ENCODE data around the gene MMP24. TPM values are rescaled to one million over a fixed set of nuclear protein-coding genes. Genes with fewer than 3 reads are reported as not detected.

The MMP24 gene
- total RNA-seq, 2 donors from 2014 or later, result 0.15 to 0.50 TPM

- Histone ChIP-seq H3K27ac (no peak overlapping the region), H3K4me3 (no peak overlapping the region), H3K4me1 (no peaks in the 10 kb centered on the region), H3K9ac (ENCODE audit: low read depth in 2 of 2, low read length in 2 of 2) (no peak overlapping the region), H3K9me3 (no peaks in the 10 kb centered on the region), H3K36me3 (no peaks in the 10 kb centered on the region), H3K27me3 (no peaks in the 10 kb centered on the region)
- no peak for TF ChIP-seq CTCF (IDR thresholded peaks at IDR 0.05)
- DNase-seq, result no peak
- intact Hi-C loops (cut with DNase I), result loop anchor here (5.0 kb wide), 1 partner anchor 124 kb away; the partner anchor contains the start of gene EDEM2
Observed at GRCh38 chr20:35271073-35271882, 44.8 kb downstream of the MMP24 start.

GRCh38 chr20:35271904-35272303 is 45.4 kb downstream of the MMP24 start:
- intact Hi-C loops (cut with DNase I), result loop anchor here (5.0 kb wide), 1 partner anchor 125 kb away; the partner anchor contains the start of gene EDEM2
- Histone ChIP-seq H3K4me1 (peaks cover 4% of the 10 kb centered on the region), H3K27me3 (no peaks in the 10 kb centered on the region), H3K36me3 (no peaks in the 10 kb centered on the region), H3K27ac (no peak overlapping the region), H3K4me3 (no peak overlapping the region), H3K9me3 (no peaks in the 10 kb centered on the region), H3K9ac (ENCODE audit: low read depth in 2 of 2, low read length in 2 of 2) (no peak overlapping the region)
- no peak for DNase-seq
- no peak for TF ChIP-seq CTCF (IDR thresholded peaks at IDR 0.05)

- Histone ChIP-seq H3K36me3 (peaks cover 1% of the 10 kb centered on the region), H3K9me3 (no peaks in the 10 kb centered on the region), H3K4me3 (no peak overlapping the region), H3K27me3 (no peaks in the 10 kb centered on the region), H3K9ac (ENCODE audit: low read depth in 2 of 2, low read length in 2 of 2) (no peak overlapping the region), H3K4me1 (peaks cover 5% of the 10 kb centered on the region), H3K27ac (no peak overlapping the region)
- intact Hi-C loops (cut with DNase I), result loop anchor here (5.0 kb wide), 1 partner anchor 126 kb away; the partner anchor contains the start of gene EDEM2
- no peak for DNase-seq
- no peak for TF ChIP-seq CTCF (IDR thresholded peaks at IDR 0.05)
Observed at GRCh38 chr20:35273449-35274171, 47.1 kb downstream of the MMP24 start.

GRCh38 chr20:35274172-35275092 is 47.9 kb downstream of the MMP24 start:
- H3K36me3 ChIP-seq, result peaks cover 8% of the 10 kb centered on the region
- no peaks in the 10 kb centered on the region for H3K27me3 ChIP-seq
- no peak for TF ChIP-seq CTCF (IDR thresholded peaks at IDR 0.05)
- peaks cover 5% of the 10 kb centered on the region for H3K4me1 ChIP-seq
- no peak for DNase-seq
- no peak overlapping the region for H3K9ac ChIP-seq (ENCODE audit: low read depth in 2 of 2, low read length in 2 of 2)
- intact Hi-C loops (cut with DNase I), result loop anchor here (5.0 kb wide), 1 partner anchor 127 kb away; the partner anchor contains the start of gene EDEM2
- no peak overlapping the region for H3K27ac ChIP-seq
- no peaks in the 10 kb centered on the region for H3K9me3 ChIP-seq
- H3K4me3 ChIP-seq, result no peak overlapping the region

GRCh38 chr20:35275741-35276251 is 49.3 kb downstream of the MMP24 start:
- Histone ChIP-seq H3K27me3 (no peaks in the 10 kb centered on the region), H3K4me3 (no peak overlapping the region), H3K27ac (no peak overlapping the region), H3K9me3 (no peaks in the 10 kb centered on the region), H3K9ac (ENCODE audit: low read depth in 2 of 2, low read length in 2 of 2) (no peak overlapping the region), H3K4me1 (peaks cover 5% of the 10 kb centered on the region), H3K36me3 (peaks cover 13% of the 10 kb centered on the region)
- TF ChIP-seq CTCF (IDR thresholded peaks at IDR 0.05), result no peak
- DNase-seq, result no peak
- intact Hi-C loops (cut with DNase I), result no loop called here
